Neural cell (in vitro differentiated cells): ENCODE results near the gene ATG7.

Experiments
- EP300 ChIP-seq: fragments of 450-650 bp; conservative IDR thresholded peaks from 2 replicates; pipeline ENCODE4 v1.6.1; 2014; ENCODE audit warnings: antibody characterized with exemption, mild to moderate bottlenecking, moderate library complexity; ENCODE audit not compliant: poor library complexity, severe bottlenecking
- MXI1 ChIP-seq: fragments of 450-650 bp; conservative IDR thresholded peaks from 2 replicates; pipeline ENCODE4 v1.6.1; 2014; ENCODE audit warnings: antibody characterized with exemption, mild to moderate bottlenecking; ENCODE audit not compliant: poor library complexity, severe bottlenecking
- SMC3 ChIP-seq: fragments of 450-650 bp; conservative IDR thresholded peaks from 2 replicates; pipeline ENCODE4 v1.6.1; 2014; ENCODE audit warnings: antibody characterized with exemption, mild to moderate bottlenecking, moderate library complexity; ENCODE audit not compliant: poor library complexity
- TAF1 ChIP-seq: IDR thresholded peaks from 2 replicates; pipeline ENCODE4 v1.6.1; 2012; ENCODE audit warnings: low read depth
- TF ChIP-seq, protein P1 (sequence below): fragments of 450-650 bp; IDR thresholded peaks from 2 replicates; pipeline ENCODE4 v1.5.1; 2014; ENCODE audit warnings: antibody characterized with exemption, mild to moderate bottlenecking, moderate library complexity; ENCODE audit not compliant: poor library complexity, severe bottlenecking

DNA sequence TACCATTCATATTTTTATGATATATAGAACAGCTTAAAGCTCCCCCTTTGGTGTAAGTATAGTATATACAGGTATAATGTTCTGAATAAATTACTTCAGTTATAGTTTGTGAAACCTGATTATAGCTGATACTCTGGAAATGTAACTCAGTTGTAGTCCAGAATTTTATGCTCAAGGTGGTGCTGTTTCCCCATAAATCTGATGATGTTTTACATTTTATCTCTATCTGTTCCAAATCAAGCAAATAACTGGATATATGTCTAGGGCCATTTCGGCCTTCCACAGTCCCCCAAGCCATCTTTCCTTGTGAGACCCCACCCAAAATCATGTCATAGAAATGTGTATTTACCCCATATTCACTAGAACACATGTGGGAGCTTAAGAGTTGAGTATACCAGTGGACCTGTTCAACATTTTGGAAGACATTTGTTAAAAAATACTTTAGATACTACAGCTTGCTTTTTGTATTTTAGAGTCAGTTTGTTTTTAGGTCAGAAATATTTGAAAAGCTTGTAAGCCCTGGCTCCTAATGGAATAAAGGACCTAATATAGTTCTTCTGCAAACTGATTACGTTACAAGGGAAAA, 107.1 kb downstream of the ATG7 start:
- no peak for TF ChIP-seq TAF1
- TF ChIP-seq EP300, result no peak
- peak; percentile 98 for TF ChIP-seq SMC3
- TF ChIP-seq, protein P1, sequence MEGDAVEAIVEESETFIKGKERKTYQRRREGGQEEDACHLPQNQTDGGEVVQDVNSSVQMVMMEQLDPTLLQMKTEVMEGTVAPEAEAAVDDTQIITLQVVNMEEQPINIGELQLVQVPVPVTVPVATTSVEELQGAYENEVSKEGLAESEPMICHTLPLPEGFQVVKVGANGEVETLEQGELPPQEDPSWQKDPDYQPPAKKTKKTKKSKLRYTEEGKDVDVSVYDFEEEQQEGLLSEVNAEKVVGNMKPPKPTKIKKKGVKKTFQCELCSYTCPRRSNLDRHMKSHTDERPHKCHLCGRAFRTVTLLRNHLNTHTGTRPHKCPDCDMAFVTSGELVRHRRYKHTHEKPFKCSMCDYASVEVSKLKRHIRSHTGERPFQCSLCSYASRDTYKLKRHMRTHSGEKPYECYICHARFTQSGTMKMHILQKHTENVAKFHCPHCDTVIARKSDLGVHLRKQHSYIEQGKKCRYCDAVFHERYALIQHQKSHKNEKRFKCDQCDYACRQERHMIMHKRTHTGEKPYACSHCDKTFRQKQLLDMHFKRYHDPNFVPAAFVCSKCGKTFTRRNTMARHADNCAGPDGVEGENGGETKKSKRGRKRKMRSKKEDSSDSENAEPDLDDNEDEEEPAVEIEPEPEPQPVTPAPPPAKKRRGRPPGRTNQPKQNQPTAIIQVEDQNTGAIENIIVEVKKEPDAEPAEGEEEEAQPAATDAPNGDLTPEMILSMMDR, result peak; percentile 88
- TF ChIP-seq MXI1, result no peak
